MM.1S (cell line): Measurements from ENCODE around the gene MAPK4.

ENCODE experiments used
- DNase-seq: peaks from one replicate; pipeline ENCODE4 v3.0.0-alpha.2; 2015
- H2AFZ ChIP-seq: fragments of 300-600 bp; sonication (generic); 2 replicates; pipeline ENCODE4 v1.6.0; 2016; ENCODE audit warnings: antibody characterized with exemption, low read length
- H3F3A ChIP-seq: fragments of 300-600 bp; sonication (generic); 2 replicates; pipeline ENCODE4 v1.6.1; 2016; ENCODE audit warnings: mild to moderate bottlenecking, antibody characterized with exemption, low read length, moderate library complexity, mixed read lengths; ENCODE audit not compliant: insufficient read depth
- H3K27ac ChIP-seq: fragments of 300-600 bp; sonication (generic); 2 replicates; pipeline ENCODE4 v1.5.1; 2016; ENCODE audit warnings: mild to moderate bottlenecking, low read length
- H3K27me3 ChIP-seq: fragments of 300-600 bp; sonication (generic); replicated peaks from 2 replicates; pipeline ENCODE4 v1.6.0; 2016; ENCODE audit warnings: low read length; ENCODE audit not compliant: insufficient read depth
- H3K36me3 ChIP-seq: fragments of 300-600 bp; sonication (generic); replicated peaks from 2 replicates; pipeline ENCODE4 v1.6.1; 2016; ENCODE audit warnings: mild to moderate bottlenecking, low read length, mixed read lengths; ENCODE audit not compliant: insufficient read depth
- H3K4me1 ChIP-seq: fragments of 300-600 bp; sonication (generic); 2 replicates; pipeline ENCODE4 v1.6.1; 2016; ENCODE audit warnings: low read length, mixed read lengths
- H3K4me2 ChIP-seq: fragments of 300-600 bp; sonication (generic); 2 replicates; pipeline ENCODE4 v1.6.0; 2016; ENCODE audit warnings: low read depth, low read length
- H3K4me3 ChIP-seq: fragments of 300-600 bp; sonication (generic); 2 replicates; pipeline ENCODE4 v1.5.1; 2016; ENCODE audit warnings: low read length, mixed read lengths
- H3K79me2 ChIP-seq: fragments of 300-600 bp; sonication (generic); 2 replicates; pipeline ENCODE4 v1.6.1; 2016; ENCODE audit warnings: mixed run types, low read length, mixed read lengths
- H3K9ac ChIP-seq: fragments of 300-600 bp; sonication (generic); 2 replicates; pipeline ENCODE4 v1.6.1; 2016; ENCODE audit warnings: low read length, mixed read lengths
- H3K9me2 ChIP-seq: fragments of 300-600 bp; sonication (generic); replicated peaks from 2 replicates; pipeline ENCODE4 v1.6.1; 2016; ENCODE audit warnings: mild to moderate bottlenecking, low read length, mixed read lengths; ENCODE audit not compliant: insufficient read depth
- H3K9me3 ChIP-seq: fragments of 300-600 bp; sonication (generic); replicated peaks from 2 replicates; pipeline ENCODE4 v1.6.1; 2016; ENCODE audit warnings: mild to moderate bottlenecking, low read length, mixed read lengths; ENCODE audit not compliant: insufficient read depth
- H4K20me1 ChIP-seq: fragments of 300-600 bp; sonication (generic); 2 replicates; pipeline ENCODE4 v1.6.1; 2016; ENCODE audit warnings: mild to moderate bottlenecking, low read length, moderate library complexity, mixed read lengths; ENCODE audit not compliant: insufficient read depth
- CTCF ChIP-seq: fragments of 300-600 bp; sonication (generic); IDR thresholded peaks from 2 replicates; pipeline ENCODE4 v1.5.1; 2016; ENCODE audit warnings: antibody characterized with exemption, low read length, mixed read lengths
- EZH2 ChIP-seq: fragments of 300-600 bp; sonication (generic); optimal IDR thresholded peaks from 2 replicates; pipeline ENCODE3; 2017; ENCODE audit warnings: low read depth, mild to moderate bottlenecking, antibody characterized with exemption, low read length, mixed read lengths
- EZH2phosphoT487 ChIP-seq: fragments of 300-600 bp; sonication (generic); IDR thresholded peaks from 2 replicates; pipeline ENCODE4 v1.6.1; 2018; ENCODE audit warnings: antibody characterized with exemption, low read length

The MAPK4 gene

GRCh38 chr18:50573679-50574078 is 13.8 kb downstream of the MAPK4 start:
- TF ChIP-seq CTCF (peak; percentile 23), EZH2phosphoT487 (no peak)
- no peaks in the 10 kb centered on the region for H3K9me2 ChIP-seq

GRCh38 chr18:50578030-50578429 is 18.1 kb downstream of the MAPK4 start:
- H3K9me2 ChIP-seq = no peaks in the 10 kb centered on the region
- no peaks in the 10 kb centered on the region for H3K79me2 ChIP-seq
- H3K27ac ChIP-seq = no peak overlapping the region
- H3K4me1 ChIP-seq = no peaks in the 10 kb centered on the region
- TF ChIP-seq CTCF (no peak), EZH2phosphoT487 (no peak), EZH2 (no peak)
- no peak for DNase-seq
- no peaks in the 10 kb centered on the region for H3K36me3 ChIP-seq
- H3K27me3 ChIP-seq = no peaks in the 10 kb centered on the region
- H4K20me1 ChIP-seq = no peaks in the 10 kb centered on the region
- H3K9me3 ChIP-seq = no peaks in the 10 kb centered on the region
- no peak overlapping the region for H3K9ac ChIP-seq
- no peak overlapping the region for H3K4me3 ChIP-seq
- H3K4me2 ChIP-seq = no peak overlapping the region
- H2AFZ ChIP-seq = no peak overlapping the region
- H3F3A ChIP-seq = no peaks in the 10 kb centered on the region

More at GRCh38 chr18:50573679-50574078, 13.8 kb downstream of the MAPK4 start:
- Histone ChIP-seq H2AFZ (no peak overlapping the region), H3K79me2 (no peaks in the 10 kb centered on the region), H3K9ac (no peak overlapping the region), H4K20me1 (no peaks in the 10 kb centered on the region), H3K4me2 (no peak overlapping the region), H3K36me3 (no peaks in the 10 kb centered on the region), H3K4me3 (no peak overlapping the region), H3K9me3 (no peaks in the 10 kb centered on the region), H3K4me1 (no peaks in the 10 kb centered on the region), H3K27ac (no peak overlapping the region), H3F3A (no peaks in the 10 kb centered on the region), H3K27me3 (no peaks in the 10 kb centered on the region)
- DNase-seq = no peak

- DNase-seq = no peak
These were observed 18.8 kb downstream of the MAPK4 start for GRCh38 chr18:50578651-50579050.

More at GRCh38 chr18:50578651-50579050, 18.8 kb downstream of the MAPK4 start:
- H3K9me3 ChIP-seq = no peaks in the 10 kb centered on the region
- no peak overlapping the region for H3K27ac ChIP-seq
- no peak overlapping the region for H3K9ac ChIP-seq
- no peak for TF ChIP-seq EZH2
- no peak for TF ChIP-seq EZH2phosphoT487
- no peak for TF ChIP-seq CTCF
- H3K79me2 ChIP-seq = no peaks in the 10 kb centered on the region
- H2AFZ ChIP-seq = no peak overlapping the region
- H3K4me3 ChIP-seq = no peak overlapping the region
- H4K20me1 ChIP-seq = no peaks in the 10 kb centered on the region
- no peaks in the 10 kb centered on the region for H3K36me3 ChIP-seq
- no peaks in the 10 kb centered on the region for H3K4me1 ChIP-seq
- H3F3A ChIP-seq = no peaks in the 10 kb centered on the region
- H3K9me2 ChIP-seq = no peaks in the 10 kb centered on the region
- no peak overlapping the region for H3K4me2 ChIP-seq
- no peaks in the 10 kb centered on the region for H3K27me3 ChIP-seq
